GM18907 (cell line): ENCODE data around the gene TECR.
"Not testable (repeated sequence)": the region's sequence is repeated elsewhere in the genome, so short reads cannot be mapped to it uniquely, and the experiment has no call there.

Experiments
- ATAC-seq: cut with Tn5 transposase; IDR thresholded peaks from one replicate; pipeline ENCODE4 v1.9.1; 2021; ENCODE audit warnings: mild to moderate bottlenecking, moderate library complexity; ENCODE audit not compliant: unreplicated experiment

Gene TECR

GRCh38 chr19:14580623-14581237 is 51.3 kb downstream of the TECR start:
- no peak for ATAC-seq

DNA sequence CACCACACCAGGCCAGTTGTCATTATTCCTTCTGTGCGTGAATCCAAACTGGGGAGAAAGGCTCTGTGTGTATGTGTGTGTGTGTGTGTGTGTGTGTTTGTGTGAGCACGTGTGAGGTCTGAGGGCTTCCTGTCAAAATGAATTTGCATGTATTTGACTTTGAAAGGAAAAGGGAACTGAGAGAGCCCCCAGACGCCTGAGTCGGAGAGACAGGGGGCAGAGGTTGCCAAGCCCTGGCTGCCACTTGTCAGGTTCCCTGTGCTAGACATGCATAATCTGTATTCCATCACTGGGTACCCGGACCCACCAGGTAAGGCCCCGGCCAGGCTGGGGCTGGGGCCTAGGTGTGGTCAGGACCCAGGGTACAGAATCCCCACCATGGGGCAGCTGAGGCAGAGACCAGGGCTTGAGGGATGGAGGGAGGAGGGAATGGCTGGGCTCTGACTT is 53.5 kb downstream of the TECR start, which contains the start of gene CLEC17A:
TSS of gene CLEC17A (plus strand) at position 191 of the 447 bp plus-strand sequence. CDS start at position 268, 77 bp downstream.
- peak; percentile 41 for ATAC-seq

DNA sequence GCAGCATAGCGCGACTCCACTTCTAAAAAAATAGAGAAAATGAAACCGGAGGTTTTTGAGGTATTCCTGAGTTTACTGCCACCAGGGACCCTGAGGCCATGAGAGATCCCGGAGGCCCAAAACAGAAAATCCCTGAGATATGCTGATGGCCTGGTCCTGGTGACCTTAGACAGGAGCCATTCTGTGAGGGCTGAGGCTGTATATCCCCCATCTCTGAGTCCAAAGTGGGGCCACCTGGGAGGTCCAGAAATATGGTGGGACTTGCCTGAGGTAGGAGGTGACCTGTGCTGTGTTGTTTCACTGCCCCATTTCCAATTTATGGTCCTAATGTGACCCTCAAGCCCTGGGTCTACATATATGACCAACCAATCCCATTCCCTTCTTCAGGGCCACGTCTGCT is 55.0 kb downstream of the TECR start:
- ATAC-seq: not testable (repeated sequence)

GRCh38 chr19:14585187-14585586 is 55.8 kb downstream of the TECR start:
- ATAC-seq: peak; percentile 61

DNA sequence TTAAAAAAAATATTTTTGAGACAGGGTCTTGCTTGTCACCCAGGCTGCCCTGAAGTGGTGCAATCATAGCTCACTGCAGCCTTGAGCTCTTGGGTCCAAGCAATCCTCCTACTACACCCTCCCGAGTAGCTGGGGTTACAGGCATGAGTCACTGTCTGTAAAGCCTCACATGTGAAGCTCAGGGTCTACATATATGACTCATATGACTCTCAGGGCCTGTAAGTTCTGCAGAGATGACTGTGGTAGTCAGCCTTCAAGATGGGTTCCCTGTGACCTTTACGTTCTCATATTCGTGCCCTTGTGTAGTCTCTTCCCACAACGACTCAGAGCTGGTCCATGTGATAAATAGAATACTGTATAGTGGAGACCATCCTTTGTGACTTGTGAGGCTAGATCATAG is 60.0 kb downstream of the TECR start:
- ATAC-seq: not testable (repeated sequence)

- ATAC-seq: no peak
Observed at GRCh38 chr19:14595558-14595957, 66.2 kb downstream of the TECR start.

GRCh38 chr19:14599548-14600147 is 70.3 kb downstream of the TECR start:
- no peak for ATAC-seq

GRCh38 chr19:14603990-14604387 is 74.6 kb downstream of the TECR start:
- ATAC-seq: peak; percentile 80

DNA sequence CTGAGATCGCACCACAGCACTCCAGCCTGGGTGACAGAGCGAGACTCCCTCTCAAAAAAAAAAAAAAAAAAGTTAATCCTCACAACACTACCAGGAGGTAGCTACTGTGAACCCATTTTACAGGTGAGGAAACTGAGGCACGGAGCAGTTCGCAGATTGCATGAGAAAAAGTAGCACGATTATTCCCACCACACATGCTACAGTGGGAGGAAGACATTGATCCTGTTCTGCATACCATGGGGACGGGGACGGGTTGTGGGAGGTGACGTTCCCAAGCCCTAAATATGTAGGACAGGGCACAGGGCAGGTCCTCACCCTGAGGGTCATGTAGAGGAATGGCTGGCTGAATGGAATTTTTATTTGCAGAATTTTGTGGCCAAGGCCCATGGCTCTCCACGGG is 77.2 kb downstream of the TECR start:
- ATAC-seq: no peak

DNA sequence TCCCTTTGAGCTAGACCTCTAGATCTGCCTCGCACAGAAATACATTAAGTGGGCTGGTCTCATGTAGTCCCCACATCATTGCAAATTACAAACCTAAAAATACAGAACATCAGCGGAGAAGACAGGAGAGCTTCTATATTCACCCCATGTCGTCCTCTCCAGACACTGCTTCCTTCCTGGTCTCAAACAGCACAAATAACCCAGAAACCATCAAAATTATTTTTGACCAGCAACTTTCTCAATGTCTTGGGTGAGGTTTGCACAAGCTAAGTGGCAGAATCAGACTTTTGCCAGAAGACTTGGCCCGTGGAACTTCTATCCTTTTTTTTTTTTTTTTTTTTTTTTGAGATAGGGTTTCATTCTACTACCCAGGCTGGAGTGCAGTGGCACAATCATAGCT is 81.7 kb downstream of the TECR start:
- ATAC-seq: no peak

DNA sequence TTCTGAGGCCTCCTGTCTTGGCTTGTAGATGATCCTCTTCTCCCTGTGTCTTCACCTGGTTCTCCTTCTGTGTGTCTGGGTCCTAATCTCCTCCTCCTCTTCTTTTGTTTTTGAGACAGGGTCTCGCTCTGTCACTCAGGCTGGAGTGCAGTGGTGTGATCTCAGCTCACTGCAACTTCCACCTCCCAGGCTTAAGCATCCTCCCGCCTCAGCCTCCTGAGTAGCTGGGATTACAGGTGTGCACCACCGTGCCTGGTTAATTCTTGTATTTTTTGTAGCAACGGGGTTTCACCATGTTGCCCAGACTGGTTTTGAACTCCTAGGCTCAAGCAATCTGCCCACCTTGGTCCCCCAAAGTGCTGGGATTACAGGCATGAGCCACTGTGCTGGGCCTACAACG is 82.8 kb downstream of the TECR start:
- ATAC-seq: not testable (repeated sequence)

DNA sequence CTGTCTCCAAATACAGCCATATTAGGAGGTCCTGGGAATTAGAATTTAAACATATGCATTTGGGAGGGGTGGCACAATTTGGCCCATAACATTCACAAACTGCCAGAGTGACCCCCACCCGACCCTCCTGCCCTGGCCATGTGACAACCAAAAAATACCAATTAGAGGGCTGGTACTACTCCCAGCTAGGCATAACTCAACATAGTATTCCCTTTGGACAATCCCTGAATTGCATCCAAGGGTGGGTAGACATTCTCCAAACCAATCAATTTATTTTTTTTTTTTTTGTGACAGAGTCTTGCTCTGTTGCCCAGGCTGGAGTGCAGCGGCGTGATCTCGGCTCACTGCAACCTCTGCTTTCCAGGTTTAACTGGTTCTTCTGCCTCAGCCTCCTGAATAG is 83.3 kb downstream of the TECR start:
- ATAC-seq: no peak

GRCh38 chr19:14613399-14614098 is 84.2 kb downstream of the TECR start:
- not testable (repeated sequence) for ATAC-seq

- no peak for ATAC-seq
Observed at GRCh38 chr19:14614099-14614412, 84.7 kb downstream of the TECR start.
